GM21576 (cell line): ENCODE results near the gene HIRIP3.

ENCODE experiments used
- ATAC-seq: cut with Tn5 transposase; IDR thresholded peaks from one replicate; pipeline ENCODE4 v1.9.1; 2021; ENCODE audit warnings: mild to moderate bottlenecking, moderate library complexity; ENCODE audit not compliant: unreplicated experiment

HIRIP3 gene

DNA sequence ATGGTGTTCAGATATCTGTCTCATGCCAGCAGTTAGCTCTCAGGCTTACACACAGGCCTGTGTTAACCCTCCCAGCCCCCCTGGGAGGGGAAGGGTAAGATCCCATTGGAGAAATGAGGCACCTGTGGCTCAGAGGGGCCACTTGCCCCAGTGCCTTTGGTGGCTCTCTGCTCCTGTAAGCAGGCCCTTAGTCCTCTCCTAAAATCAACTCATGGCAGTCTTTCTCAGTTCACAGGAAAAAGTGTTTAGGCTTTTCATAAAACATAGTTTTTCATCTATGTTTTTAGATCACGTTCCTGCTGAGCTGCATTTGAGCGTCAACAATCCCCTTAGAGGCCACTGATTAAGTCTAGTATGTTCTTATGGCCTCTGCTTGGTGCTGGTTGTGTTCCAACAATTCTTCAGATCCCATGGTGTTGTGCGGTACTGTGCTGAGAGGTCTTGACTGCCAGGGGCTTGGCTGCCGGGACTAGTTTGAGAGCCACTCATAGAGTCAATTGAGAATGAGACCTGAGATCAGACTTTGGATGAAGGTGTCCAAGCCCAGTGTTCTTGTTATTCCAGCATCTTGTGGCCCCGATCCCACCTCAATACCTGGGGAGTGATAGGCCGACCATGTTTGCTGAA lies 11.2 kb downstream of the HIRIP3 start:
- ATAC-seq: no peak

DNA sequence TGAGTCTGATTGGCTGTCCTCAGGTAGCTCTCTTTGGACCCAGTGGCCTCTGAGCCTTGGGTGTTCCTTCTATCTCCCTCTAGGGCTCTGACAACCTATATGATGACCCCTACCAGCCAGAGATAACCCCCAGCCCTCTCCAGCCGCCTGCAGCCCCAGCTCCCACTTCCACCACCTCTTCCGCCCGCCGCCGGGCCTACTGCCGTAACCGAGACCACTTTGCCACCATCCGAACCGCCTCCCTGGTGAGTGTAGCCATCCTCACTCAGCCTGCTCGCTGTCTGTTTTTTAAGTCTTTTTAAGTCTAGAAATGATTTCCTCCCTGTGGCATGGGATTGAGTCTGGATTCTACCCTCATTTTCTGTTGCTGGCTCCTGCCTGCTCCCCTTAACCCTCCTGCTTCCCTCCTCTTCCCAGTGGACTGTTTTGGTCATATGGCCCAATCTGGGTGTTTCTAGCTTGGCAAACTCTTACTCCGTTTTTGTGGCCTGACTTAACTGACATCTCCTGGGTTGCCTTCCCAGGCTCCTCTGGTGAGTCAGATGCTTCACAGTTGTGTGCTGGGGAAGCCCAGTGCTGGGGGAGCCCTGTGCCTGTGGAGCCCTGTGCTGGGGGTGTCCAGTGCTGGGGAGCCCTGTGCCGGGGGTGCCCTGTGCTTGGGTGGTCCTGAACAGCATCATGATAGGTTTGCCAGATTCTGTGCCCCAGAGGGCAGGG lies 11.8 kb downstream of the HIRIP3 start:
- no peak for ATAC-seq

DNA sequence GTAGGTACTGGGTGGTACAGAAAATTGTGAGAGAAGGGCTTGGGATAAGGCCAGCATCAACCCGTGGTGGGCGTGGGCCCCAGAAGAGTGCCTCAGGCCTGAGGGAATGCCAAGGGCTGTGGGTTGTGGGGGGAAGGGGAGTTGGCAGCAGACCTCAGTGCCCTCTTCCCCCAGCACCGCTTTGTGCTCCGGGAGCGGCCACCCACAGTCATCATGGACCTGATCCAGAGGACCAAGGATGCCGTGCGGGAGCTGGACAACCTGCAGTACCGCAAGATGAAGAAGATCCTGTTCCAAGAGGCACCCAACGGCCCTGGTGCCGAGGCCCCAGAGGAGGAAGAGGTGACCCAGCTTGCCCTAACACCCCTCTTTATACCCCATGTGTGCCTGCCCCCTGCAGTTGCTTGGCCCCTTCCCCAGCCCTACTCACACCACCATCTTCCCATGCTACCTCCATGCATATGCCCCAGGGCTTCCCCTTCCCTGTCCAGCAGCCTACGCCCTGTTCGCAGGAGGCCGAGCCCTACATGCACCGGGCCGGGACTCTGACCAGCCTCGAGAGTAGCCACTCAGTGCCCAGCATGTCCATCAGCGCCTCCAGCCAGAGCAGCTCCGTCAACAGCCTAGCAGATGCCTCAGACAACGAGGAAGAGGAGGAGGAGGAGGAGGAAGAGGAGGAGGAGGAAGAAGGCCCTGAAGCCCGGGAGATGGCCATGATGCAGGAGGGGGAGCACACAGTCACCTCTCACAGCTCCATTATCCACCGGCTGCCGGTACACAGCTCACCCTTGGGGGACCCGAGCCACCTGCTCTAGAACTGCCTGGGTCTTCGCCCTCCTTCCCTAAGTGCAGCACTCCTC lies 12.6 kb downstream of the HIRIP3 start:
- no peak for ATAC-seq

DNA sequence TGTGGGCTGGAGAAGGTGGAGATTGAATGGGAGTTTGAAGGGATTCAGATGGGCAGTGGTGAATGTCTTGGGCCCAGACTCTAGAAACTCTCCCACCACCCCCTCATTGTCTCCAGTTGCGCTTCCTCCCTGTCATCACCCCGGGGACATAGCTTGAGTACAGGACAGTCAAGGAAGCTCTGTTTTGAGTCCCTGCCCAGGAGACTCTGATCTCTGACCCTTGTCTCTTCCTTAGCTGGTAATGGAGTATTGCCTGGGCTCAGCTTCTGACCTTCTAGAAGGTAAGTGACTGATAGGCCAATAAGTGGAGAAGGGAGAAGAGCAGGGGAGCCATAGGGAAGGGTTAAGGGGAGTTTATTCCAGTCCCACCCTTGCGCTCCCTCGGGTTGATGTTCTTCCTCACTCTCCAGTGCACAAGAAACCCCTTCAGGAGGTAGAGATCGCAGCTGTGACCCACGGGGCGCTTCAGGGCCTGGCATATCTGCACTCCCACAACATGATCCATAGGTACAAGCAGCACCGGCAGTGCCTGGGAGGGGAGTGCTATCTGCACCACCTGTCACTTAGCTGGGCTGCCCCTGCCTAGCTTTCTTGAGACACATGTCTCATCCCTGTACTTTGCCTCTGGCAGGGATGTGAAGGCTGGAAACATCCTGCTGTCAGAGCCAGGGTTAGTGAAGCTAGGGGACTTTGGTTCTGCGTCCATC lies 16.7 kb downstream of the HIRIP3 start:
- no peak for ATAC-seq

DNA sequence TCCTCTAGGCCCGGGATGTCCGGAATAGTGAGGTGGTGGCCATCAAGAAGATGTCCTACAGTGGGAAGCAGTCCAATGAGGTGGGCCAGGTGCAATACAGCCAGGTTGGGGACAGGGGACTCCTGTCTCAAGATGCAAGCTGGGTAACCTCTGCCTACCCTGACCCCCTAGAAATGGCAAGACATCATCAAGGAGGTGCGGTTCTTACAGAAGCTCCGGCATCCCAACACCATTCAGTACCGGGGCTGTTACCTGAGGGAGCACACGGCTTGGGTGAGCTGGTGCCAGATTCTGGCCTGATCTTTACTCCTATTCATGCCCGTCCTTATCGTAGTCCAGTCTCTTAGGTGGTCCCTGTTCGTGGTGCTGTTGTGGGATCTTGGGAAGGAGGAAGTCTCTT lies 17.3 kb downstream of the HIRIP3 start:
- no peak for ATAC-seq

DNA sequence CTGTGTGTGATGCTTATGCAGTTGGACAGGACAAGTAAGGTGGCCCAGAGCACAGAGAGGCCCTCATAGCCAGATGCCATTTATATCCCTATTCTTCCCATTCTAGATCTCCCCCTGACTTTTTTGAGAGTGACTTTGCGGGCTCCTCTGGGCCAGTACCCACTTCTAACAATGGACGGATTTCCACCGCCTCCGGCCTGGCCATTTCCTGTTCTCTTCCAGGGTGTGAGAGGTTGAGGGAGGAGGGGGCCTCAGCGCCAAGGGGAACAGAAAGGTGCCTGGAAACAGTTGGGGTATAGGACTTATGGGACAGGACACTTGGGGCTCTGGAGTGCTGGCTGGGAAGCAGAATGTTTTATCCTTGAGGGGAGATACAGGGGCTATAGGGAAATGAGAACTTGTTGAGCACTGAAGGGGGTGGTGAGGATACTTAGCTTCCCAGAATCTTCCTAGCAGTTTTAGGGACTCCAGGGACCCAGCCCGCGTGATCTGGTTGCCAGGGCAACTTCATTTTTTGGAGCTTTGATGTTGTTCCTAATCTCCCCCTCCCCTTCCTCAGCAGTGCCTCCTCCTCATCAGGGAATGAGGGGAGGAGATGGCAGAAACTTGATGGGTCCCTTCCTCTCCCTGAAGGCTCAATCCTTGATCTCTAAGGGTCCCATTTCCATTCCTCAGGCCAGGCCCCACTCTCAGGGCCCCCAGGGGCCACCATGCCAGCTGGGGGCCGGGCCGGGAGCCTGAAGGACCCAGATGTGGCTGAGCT lies 18.2 kb downstream of the HIRIP3 start:
- ATAC-seq: no peak

DNA sequence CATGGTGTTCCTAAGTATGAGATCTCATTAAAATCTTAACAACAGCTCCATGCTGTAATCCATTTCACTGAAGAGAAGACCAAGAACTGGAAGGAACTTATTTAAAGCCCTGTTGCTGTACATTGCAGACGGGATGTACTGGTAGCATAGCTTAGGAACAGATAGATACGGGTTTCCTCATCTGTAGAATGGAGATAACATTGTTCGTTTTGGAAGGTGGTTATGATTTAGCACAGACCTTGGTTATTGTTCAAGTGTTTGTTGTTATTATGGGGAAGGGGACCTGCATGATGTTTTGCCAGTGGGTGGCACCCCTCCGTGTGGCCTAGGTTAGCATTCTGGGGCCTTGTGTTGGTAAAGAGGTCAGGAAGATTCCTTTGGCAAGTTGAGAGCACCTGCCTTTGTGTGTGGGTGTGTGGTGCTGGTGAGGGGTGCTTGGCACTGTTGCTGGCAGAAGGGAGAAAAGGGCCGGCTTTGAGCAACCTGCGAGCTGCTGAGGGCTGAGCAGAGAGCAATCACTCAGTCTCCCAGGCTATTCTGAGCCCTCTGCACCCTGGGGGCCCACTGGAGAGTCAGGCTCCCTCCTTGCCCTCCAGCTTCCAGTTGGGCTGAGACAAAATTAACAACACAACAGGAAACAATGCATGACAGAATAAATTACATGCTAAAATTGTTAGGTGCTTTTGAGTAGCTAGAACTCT lies 19.5 kb downstream of the HIRIP3 start:
- no peak for ATAC-seq

DNA sequence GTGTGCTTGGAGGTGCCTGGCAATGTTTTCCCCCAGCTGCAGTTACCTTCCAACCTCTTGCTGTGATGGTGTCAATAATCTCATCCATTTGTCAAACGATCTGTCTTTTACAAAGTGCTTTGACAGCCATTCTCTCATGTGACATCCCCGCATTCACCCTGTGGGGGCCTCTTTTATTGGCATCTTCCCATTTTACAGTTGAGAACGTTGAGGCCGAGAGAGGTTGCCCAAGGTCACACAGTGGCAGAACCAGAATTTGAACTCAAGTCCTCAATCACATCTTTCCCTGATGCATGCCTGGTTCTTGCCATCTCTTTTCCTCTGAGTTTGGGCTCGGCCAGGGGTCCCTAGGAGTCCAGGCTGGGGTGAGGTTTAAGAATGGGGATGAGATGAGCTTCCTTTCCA lies 20.3 kb downstream of the HIRIP3 start:
- ATAC-seq: no peak

DNA sequence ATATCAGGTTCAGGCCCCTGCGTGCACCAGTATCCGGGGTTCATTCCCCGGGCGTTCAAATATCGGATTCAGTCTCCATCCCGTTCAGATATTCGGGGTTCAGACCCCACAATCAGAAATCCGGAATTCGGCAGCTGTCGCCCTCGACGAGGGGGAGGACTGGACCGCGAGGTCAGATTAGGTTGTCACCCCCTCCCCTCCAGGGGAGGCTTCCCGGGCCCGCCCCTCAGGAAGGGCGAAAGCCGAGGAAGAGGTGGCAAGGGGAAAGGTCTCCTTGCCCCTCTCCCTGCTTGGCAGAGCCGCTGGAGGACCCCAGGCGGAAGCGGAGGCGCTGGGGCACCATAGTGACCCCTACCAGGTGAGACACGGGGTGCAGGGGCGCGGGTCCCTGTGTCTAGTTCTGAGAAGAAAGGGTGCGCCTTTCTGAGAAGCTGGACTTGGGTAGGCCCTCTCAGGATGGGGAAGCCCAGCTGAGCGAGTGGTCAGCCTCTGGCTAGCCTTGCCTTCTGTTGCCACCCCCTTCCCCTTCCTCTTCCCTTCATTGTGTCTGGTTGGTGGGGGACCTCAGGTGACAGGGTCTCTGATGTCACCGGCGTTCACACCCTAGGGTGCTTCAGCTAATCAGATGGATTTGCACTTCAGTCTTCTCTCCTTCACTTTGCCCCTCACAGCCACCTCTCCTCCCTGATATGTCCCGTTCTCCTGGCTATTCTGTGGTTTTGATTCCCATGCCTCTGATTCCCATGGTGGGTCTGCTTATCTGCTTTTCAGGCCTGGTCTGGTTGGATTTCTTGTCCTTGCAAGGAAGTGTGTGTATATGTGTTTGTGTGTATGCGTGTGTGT lies 20.9 kb downstream of the HIRIP3 start:
- no peak for ATAC-seq

DNA sequence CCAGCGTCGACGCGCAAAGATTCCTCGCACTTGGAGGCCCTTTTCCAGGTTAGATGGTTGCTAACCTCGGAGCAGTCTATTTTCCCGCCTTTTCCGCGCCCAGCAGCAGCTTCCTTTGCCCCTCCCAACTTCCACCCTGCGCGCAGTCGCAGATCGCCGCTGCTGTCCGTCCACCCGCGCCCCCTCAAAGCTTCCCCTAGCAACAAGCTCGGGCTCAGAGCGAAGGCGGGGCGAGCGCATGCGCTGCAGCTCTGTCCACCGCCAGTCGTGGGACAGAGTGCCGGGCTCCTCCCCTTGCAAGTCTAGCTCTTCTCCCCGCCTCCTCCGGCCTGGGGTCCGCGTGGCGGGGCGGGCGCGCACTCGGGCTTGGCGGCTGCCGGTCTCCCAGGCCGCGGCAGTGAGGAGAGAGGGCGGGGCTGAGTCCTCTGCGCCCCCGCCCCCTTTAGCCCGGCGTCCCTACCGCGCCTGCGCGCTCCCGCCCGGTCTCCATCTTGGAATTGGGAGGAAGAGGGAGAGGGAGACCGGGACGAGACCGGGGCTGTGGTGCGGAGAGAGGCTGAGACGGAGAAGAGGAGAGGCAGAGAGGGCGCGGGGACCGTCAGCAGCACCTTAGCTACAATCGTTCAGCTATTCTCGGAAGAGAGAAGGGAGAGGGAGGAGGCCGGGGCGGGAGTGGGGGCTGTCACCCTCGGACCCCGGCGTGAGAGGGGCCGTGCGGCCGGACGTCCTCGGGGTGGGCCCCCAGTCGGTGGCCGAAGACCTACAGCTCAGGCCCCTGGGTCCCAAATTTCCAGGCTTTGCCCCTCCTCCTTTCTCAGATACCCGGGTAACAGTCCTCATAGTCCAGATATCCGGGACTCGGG lies 21.8 kb downstream of the HIRIP3 start, which contains the start of gene TAOK2:
Gene TAOK2, plus strand, starts transcription at position 485 of the 863 bp plus-strand sequence. CDS start 3,905 bp downstream, outside the sequence.
- ATAC-seq: peak; percentile 88

DNA sequence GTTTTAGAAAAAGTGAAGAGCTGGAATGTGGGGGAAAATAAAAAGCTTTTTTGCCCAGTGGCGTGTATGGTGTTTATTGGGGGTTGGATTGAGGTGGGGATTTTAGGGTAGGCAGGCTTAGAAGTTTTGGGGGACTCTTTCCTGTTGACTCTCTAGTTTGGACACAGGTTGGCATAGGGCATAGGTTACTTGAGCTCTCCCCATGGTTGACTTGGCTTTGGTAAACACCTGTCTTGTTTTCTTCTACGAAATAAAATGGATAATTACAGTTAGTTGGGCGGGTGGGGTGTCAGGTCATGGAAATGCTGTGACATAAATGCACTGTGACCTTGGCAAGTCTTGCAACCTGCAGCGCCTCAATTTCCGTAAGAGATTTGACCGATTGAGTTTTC lies 22.4 kb downstream of the HIRIP3 start:
- no peak for ATAC-seq

DNA sequence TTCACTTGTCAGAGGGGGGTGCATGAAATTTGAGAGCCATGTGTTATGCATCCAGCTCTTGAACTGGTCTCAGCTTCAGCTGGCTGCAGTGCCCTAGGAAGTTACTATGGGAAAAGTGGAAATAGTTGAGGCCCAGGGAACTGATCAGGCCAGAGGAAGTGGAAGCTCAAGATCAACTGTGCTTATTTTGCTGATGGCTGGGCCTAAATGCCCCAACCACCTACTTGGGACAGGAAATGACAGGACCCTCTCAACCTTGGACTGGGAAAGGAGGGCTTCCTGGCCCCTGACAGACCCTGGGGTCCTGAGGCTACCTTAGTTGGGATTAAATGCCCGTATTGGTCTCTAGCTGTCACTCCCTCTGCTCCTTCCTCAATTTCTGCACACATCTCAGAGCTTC lies 22.9 kb downstream of the HIRIP3 start:
- no peak for ATAC-seq

DNA sequence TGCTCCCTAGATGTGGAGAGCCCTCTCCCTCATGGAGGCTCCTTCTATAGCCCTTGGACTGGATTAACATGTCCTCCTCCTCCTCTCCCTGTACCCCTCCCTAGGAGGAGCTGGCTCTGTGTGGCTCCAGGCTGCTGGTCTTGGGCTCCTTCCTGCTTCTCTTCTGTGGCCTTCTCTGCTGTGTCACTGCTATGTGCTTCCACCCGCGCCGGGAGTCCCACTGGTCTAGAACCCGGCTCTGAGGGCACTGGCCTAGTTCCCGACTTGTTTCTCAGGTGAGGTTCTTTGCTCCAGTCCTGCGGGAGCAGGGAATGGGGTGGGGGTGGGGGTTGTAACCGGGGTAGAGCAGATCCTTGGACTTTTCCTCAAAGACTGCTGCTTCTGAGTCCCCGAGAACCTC lies 24.1 kb downstream of the HIRIP3 start:
- no peak for ATAC-seq

DNA sequence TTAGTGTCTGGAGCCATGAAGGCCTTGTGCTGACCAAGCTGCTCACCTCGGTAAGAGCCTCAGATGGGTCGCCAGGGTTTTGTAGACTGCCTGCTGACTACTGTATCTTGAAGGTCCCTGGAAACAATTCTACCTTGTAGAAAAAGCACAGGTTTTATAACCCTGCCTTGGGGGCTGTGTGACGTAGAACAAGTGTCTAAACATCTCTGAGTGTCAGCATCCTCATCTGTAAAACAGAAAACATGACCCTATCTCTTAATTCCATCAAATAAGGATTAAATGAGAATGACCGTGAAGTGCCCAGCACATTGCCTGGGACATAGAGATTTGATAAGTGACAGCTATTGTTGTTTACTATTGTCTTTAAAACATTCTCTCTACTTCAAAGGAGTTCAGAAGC lies 27.2 kb downstream of the HIRIP3 start:
- ATAC-seq: no peak

DNA sequence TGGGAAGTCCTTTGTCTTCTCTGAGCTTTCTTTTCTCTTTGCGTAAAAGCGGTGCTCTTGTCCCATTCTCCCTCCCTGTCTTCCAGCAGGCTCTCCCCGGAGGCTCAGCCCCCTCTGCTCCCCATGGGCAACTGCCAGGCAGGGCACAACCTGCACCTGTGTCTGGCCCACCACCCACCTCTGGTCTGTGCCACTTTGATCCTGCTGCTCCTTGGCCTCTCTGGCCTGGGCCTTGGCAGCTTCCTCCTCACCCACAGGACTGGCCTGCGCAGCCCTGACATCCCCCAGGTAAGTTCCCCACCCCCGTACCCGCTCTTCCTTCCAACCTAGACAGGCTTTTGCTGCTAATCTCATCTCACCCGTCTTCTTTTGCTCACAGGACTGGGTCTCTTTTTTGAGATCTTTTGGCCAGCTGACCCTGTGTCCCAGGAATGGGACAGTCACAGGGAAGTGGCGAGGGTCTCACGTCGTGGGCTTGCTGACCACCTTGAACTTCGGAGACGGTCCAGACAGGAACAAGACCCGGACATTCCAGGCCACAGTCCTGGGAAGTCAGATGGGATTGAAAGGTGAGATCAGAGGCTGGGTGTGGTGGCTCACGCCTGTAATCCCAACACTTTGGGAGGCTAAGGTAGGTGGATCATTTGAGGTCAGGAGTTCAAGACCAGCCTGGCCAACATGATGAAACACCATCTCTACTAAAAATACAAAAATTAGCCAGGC lies 32.2 kb downstream of the HIRIP3 start:
- no peak for ATAC-seq

DNA sequence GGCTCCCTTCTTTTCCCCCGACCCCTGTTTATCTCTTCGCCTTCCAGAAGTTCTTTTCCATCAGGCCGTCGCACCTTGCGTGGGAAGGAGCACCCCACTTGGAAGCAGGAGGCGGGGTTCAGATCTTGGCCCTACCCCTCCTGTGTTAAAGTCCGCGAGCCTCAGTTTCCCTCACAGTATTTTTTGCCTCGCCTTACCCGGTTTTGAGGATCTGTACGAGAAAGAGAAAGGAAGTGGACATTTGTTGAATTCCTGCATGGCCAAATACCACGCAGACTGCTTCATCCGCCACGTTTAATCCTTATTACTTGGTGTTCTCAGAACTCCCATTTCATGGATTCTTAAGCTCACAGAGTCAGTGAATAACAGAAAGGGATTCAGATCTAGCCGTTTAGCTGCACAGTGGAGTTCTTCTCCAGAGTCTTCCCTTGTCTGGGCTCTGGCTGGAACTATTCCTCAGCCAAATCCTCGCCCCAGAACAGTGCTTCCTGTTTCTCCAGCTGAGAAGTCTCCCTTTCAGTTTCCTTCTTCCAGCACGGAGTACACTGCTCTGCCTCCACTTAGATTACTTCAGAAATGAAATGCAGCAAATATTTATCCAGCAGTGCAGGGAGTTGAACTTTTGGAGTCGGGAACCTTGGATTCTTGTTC lies 32.9 kb downstream of the HIRIP3 start:
- peak; percentile 7 for ATAC-seq
